ENCODE data around the gene IVNS1ABP. TPM values are rescaled to one million over a fixed set of nuclear protein-coding genes. Genes with fewer than 3 reads are reported as not detected.

IVNS1ABP gene
- total and polyA plus RNA-seq, 9 donors: 31.2 to 73.9 (median 54.2) TPM

- H3K4me3 ChIP-seq: no peak overlapping the region
- no peaks in the 10 kb centered on the region for H3K9me3 ChIP-seq
- WGBS, 3 donors: 87 to 97% (median 91%) methylated on average over 4 of the region's 4 CpGs
- TF ChIP-seq EP300 (IDR thresholded peaks at IDR 0.05) (no peak), POLR2A (IDR thresholded peaks at IDR 0.05) (no peak)
- TF ChIP-seq, protein P1, sequence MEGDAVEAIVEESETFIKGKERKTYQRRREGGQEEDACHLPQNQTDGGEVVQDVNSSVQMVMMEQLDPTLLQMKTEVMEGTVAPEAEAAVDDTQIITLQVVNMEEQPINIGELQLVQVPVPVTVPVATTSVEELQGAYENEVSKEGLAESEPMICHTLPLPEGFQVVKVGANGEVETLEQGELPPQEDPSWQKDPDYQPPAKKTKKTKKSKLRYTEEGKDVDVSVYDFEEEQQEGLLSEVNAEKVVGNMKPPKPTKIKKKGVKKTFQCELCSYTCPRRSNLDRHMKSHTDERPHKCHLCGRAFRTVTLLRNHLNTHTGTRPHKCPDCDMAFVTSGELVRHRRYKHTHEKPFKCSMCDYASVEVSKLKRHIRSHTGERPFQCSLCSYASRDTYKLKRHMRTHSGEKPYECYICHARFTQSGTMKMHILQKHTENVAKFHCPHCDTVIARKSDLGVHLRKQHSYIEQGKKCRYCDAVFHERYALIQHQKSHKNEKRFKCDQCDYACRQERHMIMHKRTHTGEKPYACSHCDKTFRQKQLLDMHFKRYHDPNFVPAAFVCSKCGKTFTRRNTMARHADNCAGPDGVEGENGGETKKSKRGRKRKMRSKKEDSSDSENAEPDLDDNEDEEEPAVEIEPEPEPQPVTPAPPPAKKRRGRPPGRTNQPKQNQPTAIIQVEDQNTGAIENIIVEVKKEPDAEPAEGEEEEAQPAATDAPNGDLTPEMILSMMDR (IDR thresholded peaks at IDR 0.05): no peak
- no peak for DNase-seq
- no peaks in the 10 kb centered on the region for H3K36me3 ChIP-seq
- intact Hi-C loops (cut with DNase I): no loop called here
- no peaks in the 10 kb centered on the region for H3K27me3 ChIP-seq
- H3K4me1 ChIP-seq (ENCODE audit: insufficient read depth): no peaks in the 10 kb centered on the region
- no peak overlapping the region for H3K27ac ChIP-seq
These were observed 51.7 kb downstream of the IVNS1ABP start for GRCh38 chr1:185265314-185265713.

GRCh38 chr1:185263780-185264179 lies 53.3 kb downstream of the IVNS1ABP start:
- no peaks in the 10 kb centered on the region for H3K36me3 ChIP-seq
- H3K27me3 ChIP-seq: no peaks in the 10 kb centered on the region
- H3K4me3 ChIP-seq: no peak overlapping the region
- no peak for DNase-seq
- intact Hi-C loops (cut with DNase I): no loop called here
- H3K4me1 ChIP-seq (ENCODE audit: insufficient read depth): no peaks in the 10 kb centered on the region
- no peak overlapping the region for H3K27ac ChIP-seq
- 91 to 97% (median 94%) methylated on average over 1 of the region's 1 CpG for WGBS, 3 donors
- TF ChIP-seq POLR2A (IDR thresholded peaks at IDR 0.05): no peak
- no peak for TF ChIP-seq EP300 (IDR thresholded peaks at IDR 0.05)
- TF ChIP-seq, protein P1 (IDR thresholded peaks at IDR 0.05): no peak
- H3K9me3 ChIP-seq: no peaks in the 10 kb centered on the region

GRCh38 chr1:185263292-185263691 lies 53.8 kb downstream of the IVNS1ABP start:
- Histone ChIP-seq H3K4me3 (no peak overlapping the region), H3K36me3 (no peaks in the 10 kb centered on the region), H3K4me1 (ENCODE audit: insufficient read depth) (no peaks in the 10 kb centered on the region), H3K9me3 (no peaks in the 10 kb centered on the region), H3K27me3 (no peaks in the 10 kb centered on the region), H3K27ac (no peak overlapping the region)
- intact Hi-C loops (cut with DNase I): no loop called here
- no peak for TF ChIP-seq POLR2A (IDR thresholded peaks at IDR 0.05)
- TF ChIP-seq EP300 (IDR thresholded peaks at IDR 0.05): no peak
- no peak for DNase-seq
- 93 to 94% (median 94%) methylated on average over 3 of the region's 3 CpGs for WGBS, 3 donors

DNA sequence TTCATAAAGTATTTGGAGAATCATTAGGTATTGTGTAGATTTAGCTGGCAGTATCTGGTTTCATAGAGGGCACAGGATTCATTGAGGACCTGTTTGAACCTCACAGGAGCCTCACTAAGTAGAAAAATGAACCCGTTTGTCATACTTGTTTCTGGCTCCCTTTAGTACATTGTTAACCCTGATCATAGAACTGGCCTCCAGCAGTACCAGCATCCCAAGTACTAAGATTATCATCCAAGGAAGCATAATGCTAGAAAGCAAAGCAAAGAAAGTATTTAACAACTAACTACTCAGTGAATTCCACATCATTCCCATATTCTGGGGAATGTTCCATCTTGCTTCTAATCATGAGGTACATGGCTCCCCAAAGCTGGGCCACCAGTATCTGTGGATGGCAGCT lies 54.9 kb downstream of the IVNS1ABP start:
- H3K36me3 ChIP-seq: no peaks in the 10 kb centered on the region
- H3K27ac ChIP-seq: no peak overlapping the region
- H3K4me3 ChIP-seq: no peak overlapping the region
- no peaks in the 10 kb centered on the region for H3K4me1 ChIP-seq (ENCODE audit: insufficient read depth)
- intact Hi-C loops (cut with DNase I): no loop called here
- no peak for DNase-seq
- H3K27me3 ChIP-seq: no peaks in the 10 kb centered on the region
- WGBS, 3 donors: 90 to 97% (median 93%) methylated on average over 1 of the region's 1 CpG
- no peak for TF ChIP-seq EP300 (IDR thresholded peaks at IDR 0.05)
- no peak for TF ChIP-seq POLR2A (IDR thresholded peaks at IDR 0.05)
- TF ChIP-seq, protein P1 (IDR thresholded peaks at IDR 0.05): no peak
- no peaks in the 10 kb centered on the region for H3K9me3 ChIP-seq

DNA sequence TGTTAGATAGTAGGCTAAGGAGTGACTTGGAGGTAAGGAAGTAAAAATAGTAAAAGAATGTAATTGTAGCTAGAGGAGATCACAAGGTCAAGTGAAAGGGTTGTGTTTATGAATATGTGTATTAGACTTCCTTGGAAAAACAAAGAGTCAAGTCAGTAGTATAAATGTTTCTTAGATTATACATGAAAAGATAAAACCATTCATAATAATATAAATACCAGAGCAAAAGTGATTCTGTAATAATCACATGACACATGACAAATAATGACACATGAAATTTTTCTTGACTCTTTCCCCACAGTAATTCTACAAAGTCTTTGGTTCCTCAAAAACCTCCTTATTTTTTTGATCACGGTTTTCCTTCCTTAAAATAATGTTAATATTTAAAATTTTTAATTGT lies 56.4 kb downstream of the IVNS1ABP start:
- intact Hi-C loops (cut with DNase I): no loop called here
- DNase-seq: no peak
- H3K36me3 ChIP-seq: no peaks in the 10 kb centered on the region
- no peaks in the 10 kb centered on the region for H3K9me3 ChIP-seq
- no peak overlapping the region for H3K27ac ChIP-seq
- TF ChIP-seq EP300 (IDR thresholded peaks at IDR 0.05): no peak
- no peak for TF ChIP-seq POLR2A (IDR thresholded peaks at IDR 0.05)
- 90 to 93% (median 90%) methylated on average over 1 of the region's 1 CpG for WGBS, 3 donors
- no peaks in the 10 kb centered on the region for H3K4me1 ChIP-seq (ENCODE audit: insufficient read depth)
- no peak overlapping the region for H3K4me3 ChIP-seq
- H3K27me3 ChIP-seq: no peaks in the 10 kb centered on the region
